HFF-Myc (cell line): ENCODE data around the gene MED15.

Source experiments
- DNase-seq: peaks from one replicate; pipeline ENCODE4 v3.0.0-alpha.2; 2011; ENCODE audit warnings: low read depth; ENCODE audit errors: extremely low read depth
- H3K4me3 ChIP-seq: replicated peaks from 2 replicates; pipeline ENCODE4 v1.5.1; 2011; ENCODE audit warnings: low read depth, mild to moderate bottlenecking, control low read depth, low read length
- CTCF ChIP-seq: IDR thresholded peaks from 2 replicates; pipeline ENCODE4 v1.5.1; 2012; ENCODE audit warnings: mild to moderate bottlenecking, low read depth, low read length, control low read depth; ENCODE audit errors: missing control alignments

The MED15 gene

GRCh38 chr22:20558534-20558933, 51.1 kb downstream of the MED15 start:
- no peak for DNase-seq
- TF ChIP-seq CTCF: no peak
- H3K4me3 ChIP-seq: no peak overlapping the region

GRCh38 chr22:20559174-20559760, 51.9 kb downstream of the MED15 start:
- no peak for TF ChIP-seq CTCF

GRCh38 chr22:20560716-20561115, 53.3 kb downstream of the MED15 start:
- DNase-seq: no peak
- H3K4me3 ChIP-seq: no peak overlapping the region
- TF ChIP-seq CTCF: no peak

More at GRCh38 chr22:20559174-20559760, 51.9 kb downstream of the MED15 start:
- no peak for DNase-seq
- no peak overlapping the region for H3K4me3 ChIP-seq

GRCh38 chr22:20561882-20562281, 54.5 kb downstream of the MED15 start:
- no peak overlapping the region for H3K4me3 ChIP-seq
- no peak for DNase-seq
- no peak for TF ChIP-seq CTCF

GRCh38 chr22:20562607-20563465, 55.4 kb downstream of the MED15 start:
- no peak for TF ChIP-seq CTCF
- no peak overlapping the region for H3K4me3 ChIP-seq
- no peak for DNase-seq

- TF ChIP-seq CTCF: no peak
- no peak for DNase-seq
- no peak overlapping the region for H3K4me3 ChIP-seq
These were observed 56.1 kb downstream of the MED15 start for GRCh38 chr22:20563466-20563906.
